ENCODE results near the gene MTHFD1L.
A peak's percentile ranks its signal among the peaks of the same experiment; 100 is the strongest.

Gene MTHFD1L

DNA sequence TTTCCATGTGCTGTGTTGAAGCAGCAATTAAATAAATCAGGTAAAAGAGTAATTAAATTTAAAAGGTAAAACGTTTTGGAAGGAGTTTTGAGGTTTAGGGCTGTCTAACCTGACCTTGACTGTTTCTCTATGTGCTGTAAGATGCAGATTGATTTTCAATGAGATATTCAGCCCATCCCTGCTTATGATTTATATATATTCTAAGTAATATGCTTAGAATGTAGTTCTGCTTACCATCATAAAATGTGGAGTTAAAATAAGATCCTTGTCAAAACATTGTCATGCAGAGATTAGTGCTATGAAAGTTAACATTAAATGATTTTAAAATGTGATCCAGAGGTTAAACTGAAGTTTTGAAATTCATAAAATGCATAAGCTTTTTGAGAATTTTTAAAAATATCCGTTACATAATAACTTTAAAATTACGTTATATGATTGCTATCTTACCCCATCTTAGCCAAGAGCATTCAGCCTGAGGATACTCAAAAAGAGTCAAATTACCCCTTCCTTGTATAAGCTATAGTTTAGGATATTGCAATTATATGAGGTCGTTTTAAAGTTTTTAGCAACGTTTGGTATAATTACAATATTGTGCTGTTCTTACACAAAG lies 122.5 kb downstream of the MTHFD1L start:
- H3K4me3 ChIP-seq (ENCODE audit: low read depth, low read length), result no peak overlapping the region
- H3K79me2 ChIP-seq (ENCODE audit: control insufficient read depth, insufficient read depth, low read length, unreplicated experiment), result no peaks in the 10 kb centered on the region
- no peak overlapping the region for H2AFZ ChIP-seq (ENCODE audit: low read length, unreplicated experiment)
- no peaks in the 10 kb centered on the region for H3K4me1 ChIP-seq (ENCODE audit: control insufficient read depth, insufficient read depth, low read length, unreplicated experiment)
- no peaks in the 10 kb centered on the region for H3K36me3 ChIP-seq (ENCODE audit: insufficient read depth, low read length)
- no peaks in the 10 kb centered on the region for H3K27me3 ChIP-seq (ENCODE audit: insufficient read depth, low read length)
- no peak overlapping the region for H3K27ac ChIP-seq (ENCODE audit: low read depth, low read length)

DNA sequence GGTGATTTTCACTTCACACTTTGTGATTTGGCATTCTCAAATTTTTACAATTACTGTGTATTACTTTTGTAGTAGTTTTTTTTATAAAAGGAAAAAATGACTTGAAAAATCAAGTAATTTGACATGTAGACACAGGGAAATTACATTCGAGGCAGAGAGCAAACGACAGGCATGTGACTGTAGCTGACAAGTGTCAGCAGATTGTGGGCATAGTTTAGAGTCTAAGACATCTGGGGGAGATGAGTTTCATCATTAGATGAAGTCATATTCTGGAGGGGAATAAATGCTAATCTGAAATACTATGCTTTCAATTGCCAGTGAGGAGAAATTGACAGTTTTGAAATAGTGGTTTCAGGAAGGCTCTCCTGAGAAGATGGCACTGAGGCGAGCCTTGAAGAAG lies 126.0 kb downstream of the MTHFD1L start:
- H3K4me3 ChIP-seq (ENCODE audit: low read depth, low read length), result no peak overlapping the region
- no peak overlapping the region for H2AFZ ChIP-seq (ENCODE audit: low read length, unreplicated experiment)
- no peak overlapping the region for H3K27ac ChIP-seq (ENCODE audit: low read depth, low read length)
- no peaks in the 10 kb centered on the region for H3K27me3 ChIP-seq (ENCODE audit: insufficient read depth, low read length)
- no peaks in the 10 kb centered on the region for H3K4me1 ChIP-seq (ENCODE audit: control insufficient read depth, insufficient read depth, low read length, unreplicated experiment)
- H3K36me3 ChIP-seq (ENCODE audit: insufficient read depth, low read length), result peaks cover 13% of the 10 kb centered on the region; the same call in 1 of the 2 replicates
- no peaks in the 10 kb centered on the region for H3K79me2 ChIP-seq (ENCODE audit: control insufficient read depth, insufficient read depth, low read length, unreplicated experiment)

DNA sequence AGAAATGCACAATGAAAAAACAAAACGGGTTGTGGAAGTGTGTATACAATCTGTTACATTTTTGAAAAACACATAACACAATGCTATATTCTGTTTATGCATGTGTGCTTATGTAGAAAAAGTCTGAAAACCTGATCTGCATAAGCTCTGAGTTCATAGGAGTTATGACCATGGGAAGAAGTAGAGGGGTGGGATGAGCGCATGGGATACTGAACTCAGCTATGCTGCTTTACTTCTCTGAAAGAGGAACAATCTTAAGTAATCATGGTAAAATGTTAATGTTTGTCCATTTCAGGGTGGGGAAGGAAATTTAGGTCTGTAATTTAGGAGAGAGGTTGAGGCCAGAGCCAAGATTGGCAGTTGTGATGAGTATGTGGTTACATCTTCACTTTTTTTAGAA lies 126.8 kb downstream of the MTHFD1L start:
- H3K36me3 ChIP-seq (ENCODE audit: insufficient read depth, low read length), result peaks cover 13% of the 10 kb centered on the region; the same call in 1 of the 2 replicates
- no peak overlapping the region for H2AFZ ChIP-seq (ENCODE audit: low read length, unreplicated experiment)
- no peak overlapping the region for H3K4me3 ChIP-seq (ENCODE audit: low read depth, low read length)
- H3K4me1 ChIP-seq (ENCODE audit: control insufficient read depth, insufficient read depth, low read length, unreplicated experiment), result no peaks in the 10 kb centered on the region
- no peak overlapping the region for H3K27ac ChIP-seq (ENCODE audit: low read depth, low read length)
- no peaks in the 10 kb centered on the region for H3K79me2 ChIP-seq (ENCODE audit: control insufficient read depth, insufficient read depth, low read length, unreplicated experiment)
- no peaks in the 10 kb centered on the region for H3K27me3 ChIP-seq (ENCODE audit: insufficient read depth, low read length)

DNA sequence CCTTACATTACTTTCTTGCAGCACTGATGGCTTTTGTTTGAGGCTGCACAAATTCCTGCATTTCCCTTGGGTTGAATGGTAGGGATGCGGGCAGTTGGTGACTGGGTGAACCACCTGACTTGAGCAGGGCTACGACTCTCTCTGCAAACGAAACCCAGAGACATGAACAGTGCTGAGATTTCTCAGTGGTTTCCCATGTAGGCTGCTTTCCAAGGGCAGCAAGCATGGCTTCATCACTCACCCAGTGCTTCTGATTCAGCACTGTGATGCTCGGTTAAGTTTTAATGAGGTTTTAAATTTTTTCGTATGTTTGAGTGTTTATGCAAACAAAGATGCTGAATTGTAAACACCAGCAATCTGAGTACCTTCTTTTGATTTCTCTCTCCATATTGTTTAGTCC lies 127.2 kb downstream of the MTHFD1L start:
- Histone ChIP-seq H3K4me1 (ENCODE audit: control insufficient read depth, insufficient read depth, low read length, unreplicated experiment) (no peaks in the 10 kb centered on the region), H3K27me3 (ENCODE audit: insufficient read depth, low read length) (no peaks in the 10 kb centered on the region), H3K36me3 (ENCODE audit: insufficient read depth, low read length) (peaks cover 13% of the 10 kb centered on the region; the same call in 1 of the 2 replicates), H2AFZ (ENCODE audit: low read length, unreplicated experiment) (no peak overlapping the region), H3K27ac (ENCODE audit: low read depth, low read length) (no peak overlapping the region), H3K4me3 (ENCODE audit: low read depth, low read length) (no peak overlapping the region), H3K79me2 (ENCODE audit: control insufficient read depth, insufficient read depth, low read length, unreplicated experiment) (no peaks in the 10 kb centered on the region)

DNA sequence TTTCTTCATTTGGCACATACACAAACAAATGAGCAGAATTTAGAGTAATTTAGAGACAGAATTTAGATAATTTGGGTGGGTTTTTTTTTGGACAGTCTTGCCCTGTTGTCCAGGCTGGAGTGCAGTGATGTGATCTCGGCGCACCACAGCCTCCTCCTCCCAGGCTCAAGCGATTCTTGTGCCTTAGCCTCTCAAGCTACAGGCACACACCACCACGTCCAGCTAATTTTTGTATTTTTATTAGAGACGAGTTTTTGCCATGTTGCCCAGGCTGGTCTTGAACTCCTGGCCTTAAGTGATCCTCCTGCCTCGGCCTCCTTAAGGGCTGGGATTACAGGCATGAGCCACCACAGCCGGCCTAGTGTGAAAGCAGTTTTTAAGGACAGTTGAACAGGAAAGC lies 127.8 kb downstream of the MTHFD1L start:
- no peaks in the 10 kb centered on the region for H3K27me3 ChIP-seq (ENCODE audit: insufficient read depth, low read length)
- H2AFZ ChIP-seq (ENCODE audit: low read length, unreplicated experiment), result no peak overlapping the region
- H3K36me3 ChIP-seq (ENCODE audit: insufficient read depth, low read length), result peaks cover 13% of the 10 kb centered on the region; the same call in 1 of the 2 replicates
- H3K79me2 ChIP-seq (ENCODE audit: control insufficient read depth, insufficient read depth, low read length, unreplicated experiment), result no peaks in the 10 kb centered on the region
- no peak overlapping the region for H3K27ac ChIP-seq (ENCODE audit: low read depth, low read length)
- H3K4me1 ChIP-seq (ENCODE audit: control insufficient read depth, insufficient read depth, low read length, unreplicated experiment), result no peaks in the 10 kb centered on the region
- H3K4me3 ChIP-seq (ENCODE audit: low read depth, low read length), result no peak overlapping the region

DNA sequence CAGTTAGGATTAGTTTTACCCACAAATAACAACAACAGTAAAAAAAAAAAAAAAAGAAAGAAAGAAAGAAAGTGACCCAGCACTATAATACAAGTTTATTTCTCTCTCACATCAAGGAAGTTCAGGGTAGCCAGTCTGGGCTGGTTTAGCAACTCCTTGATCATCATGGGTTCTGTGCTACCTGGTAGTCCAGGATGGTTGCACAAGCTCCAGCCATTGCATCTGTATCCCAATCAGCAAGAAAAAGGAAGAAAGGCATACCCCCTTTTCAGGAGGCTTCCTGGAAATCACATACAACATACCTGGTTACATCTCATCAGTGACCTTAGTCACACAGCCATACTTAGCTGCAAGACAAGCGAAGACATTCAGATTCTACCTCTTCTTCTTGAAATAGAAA lies 128.5 kb downstream of the MTHFD1L start:
- Histone ChIP-seq H3K27ac (ENCODE audit: low read depth, low read length) (no peak overlapping the region), H3K4me1 (ENCODE audit: control insufficient read depth, insufficient read depth, low read length, unreplicated experiment) (peaks cover under 1% of the 10 kb centered on the region), H3K27me3 (ENCODE audit: insufficient read depth, low read length) (no peaks in the 10 kb centered on the region), H3K79me2 (ENCODE audit: control insufficient read depth, insufficient read depth, low read length, unreplicated experiment) (no peaks in the 10 kb centered on the region), H2AFZ (ENCODE audit: low read length, unreplicated experiment) (no peak overlapping the region), H3K4me3 (ENCODE audit: low read depth, low read length) (no peak overlapping the region), H3K36me3 (ENCODE audit: insufficient read depth, low read length) (peaks cover 13% of the 10 kb centered on the region; the same call in 1 of the 2 replicates)

DNA sequence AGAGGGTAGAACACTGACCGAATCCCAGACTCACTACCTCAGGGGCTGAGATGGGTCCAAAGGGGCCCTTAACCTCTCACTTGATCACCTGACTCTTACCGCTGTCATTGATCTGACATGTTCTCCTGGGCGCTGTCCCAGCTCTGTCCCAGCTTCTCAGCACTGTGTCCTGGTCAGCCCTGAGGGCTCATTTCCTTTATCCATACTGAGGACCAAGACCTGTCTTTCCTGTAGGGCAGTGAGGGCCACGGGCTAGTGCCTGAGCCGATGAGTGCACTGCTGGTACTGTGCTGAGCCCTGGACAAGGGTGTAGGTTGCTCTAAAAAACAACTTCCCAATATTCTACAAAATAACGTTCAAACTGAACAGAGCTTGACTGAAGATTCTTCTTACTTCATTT lies 131.5 kb downstream of the MTHFD1L start:
- Histone ChIP-seq H3K36me3 (ENCODE audit: insufficient read depth, low read length) (peaks cover 16% of the 10 kb centered on the region; the same call in 1 of the 2 replicates), H3K27ac (ENCODE audit: low read depth, low read length) (no peak overlapping the region), H3K27me3 (ENCODE audit: insufficient read depth, low read length) (no peaks in the 10 kb centered on the region), H3K79me2 (ENCODE audit: control insufficient read depth, insufficient read depth, low read length, unreplicated experiment) (no peaks in the 10 kb centered on the region), H3K4me3 (ENCODE audit: low read depth, low read length) (no peak overlapping the region), H2AFZ (ENCODE audit: low read length, unreplicated experiment) (no peak overlapping the region), H3K4me1 (ENCODE audit: control insufficient read depth, insufficient read depth, low read length, unreplicated experiment) (peaks cover 20% of the 10 kb centered on the region)

DNA sequence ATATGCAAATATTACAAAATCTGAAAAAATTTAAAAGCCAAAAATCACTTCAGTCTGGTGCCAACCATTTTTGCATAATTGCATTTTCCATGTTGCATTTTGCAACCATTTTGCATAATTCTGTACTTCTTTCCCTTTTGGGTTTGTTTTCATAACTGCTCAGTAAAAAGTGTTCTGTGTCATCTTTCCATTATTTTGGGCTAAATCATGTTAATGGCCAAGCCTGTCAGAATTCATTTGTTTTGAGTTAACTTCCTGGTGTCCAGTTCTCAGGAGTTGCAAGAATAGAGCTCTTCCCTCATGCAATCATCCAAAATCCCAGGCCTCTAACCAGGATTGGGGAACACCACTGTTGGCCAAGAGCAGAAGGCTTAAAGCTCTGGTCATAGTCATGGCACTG lies 133.6 kb downstream of the MTHFD1L start:
- no peak overlapping the region for H3K4me3 ChIP-seq (ENCODE audit: low read depth, low read length)
- H3K36me3 ChIP-seq (ENCODE audit: insufficient read depth, low read length), result 0 out of 2 replicates have a peak, but pooled peaks cover 10% of the 10 kb centered on the region
- H3K27me3 ChIP-seq (ENCODE audit: insufficient read depth, low read length), result no peaks in the 10 kb centered on the region
- no peak overlapping the region for H2AFZ ChIP-seq (ENCODE audit: low read length, unreplicated experiment)
- peaks cover 26% of the 10 kb centered on the region for H3K4me1 ChIP-seq (ENCODE audit: control insufficient read depth, insufficient read depth, low read length, unreplicated experiment)
- peak overlapping the region; percentile 36 for H3K27ac ChIP-seq (ENCODE audit: low read depth, low read length)
- no peaks in the 10 kb centered on the region for H3K79me2 ChIP-seq (ENCODE audit: control insufficient read depth, insufficient read depth, low read length, unreplicated experiment)

DNA sequence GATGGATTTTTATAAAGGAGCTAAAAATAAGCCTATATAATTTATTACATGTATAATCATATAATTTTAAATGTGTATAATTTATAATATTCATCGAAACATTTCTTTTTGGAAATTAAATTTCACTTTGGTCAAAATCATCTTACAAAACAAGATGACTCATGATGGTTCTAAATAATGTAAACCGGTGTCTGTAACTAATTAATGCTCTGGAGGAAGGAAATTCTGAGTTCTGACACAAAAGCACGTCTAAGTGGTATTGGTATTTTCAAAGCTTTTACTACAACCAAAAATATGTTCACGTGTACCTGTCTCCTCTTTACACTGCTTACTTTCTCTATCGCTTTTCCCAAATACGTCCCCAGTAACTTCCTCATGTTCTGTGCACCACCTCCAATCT lies 134.1 kb downstream of the MTHFD1L start:
- H3K36me3 ChIP-seq (ENCODE audit: insufficient read depth, low read length), result 0 out of 2 replicates have a peak, but pooled peaks cover 5% of the 10 kb centered on the region
- H3K27ac ChIP-seq (ENCODE audit: low read depth, low read length), result peak overlapping the region; percentile 55
- H3K27me3 ChIP-seq (ENCODE audit: insufficient read depth, low read length), result no peaks in the 10 kb centered on the region
- no peaks in the 10 kb centered on the region for H3K79me2 ChIP-seq (ENCODE audit: control insufficient read depth, insufficient read depth, low read length, unreplicated experiment)
- no peak overlapping the region for H3K4me3 ChIP-seq (ENCODE audit: low read depth, low read length)
- H2AFZ ChIP-seq (ENCODE audit: low read length, unreplicated experiment), result no peak overlapping the region
- H3K4me1 ChIP-seq (ENCODE audit: control insufficient read depth, insufficient read depth, low read length, unreplicated experiment), result peaks cover 30% of the 10 kb centered on the region

DNA sequence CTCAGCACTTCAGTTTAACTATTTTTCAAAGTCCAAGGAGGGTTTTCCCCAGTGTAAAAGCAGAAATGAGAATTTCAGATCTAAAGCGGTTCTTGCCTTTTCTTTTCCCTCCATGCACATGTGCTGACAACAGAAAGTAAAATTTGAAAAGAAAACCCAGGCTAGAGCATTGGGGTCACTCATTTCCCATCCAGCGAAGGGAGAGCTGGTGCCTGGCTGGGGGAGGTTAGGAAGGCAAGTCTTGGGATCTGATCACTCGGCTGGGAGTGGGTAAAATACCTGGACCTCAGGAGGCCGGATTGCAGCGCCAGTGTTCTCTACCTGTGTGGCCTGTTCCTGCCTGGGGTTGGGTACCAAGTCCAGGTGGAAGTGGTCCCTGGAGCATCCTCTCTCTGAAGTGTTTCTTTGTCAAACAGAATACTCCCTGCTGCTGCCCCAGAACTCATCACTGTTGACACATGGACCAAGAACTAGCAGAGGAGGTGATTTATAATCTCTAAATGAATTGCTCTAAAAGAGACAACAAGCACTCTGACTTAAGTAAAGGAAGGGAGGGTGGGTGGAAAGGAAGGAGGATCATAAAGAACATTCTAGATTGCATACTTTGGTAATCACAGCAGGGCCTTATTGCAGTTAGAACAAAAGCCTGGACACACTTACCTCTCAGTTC lies 136.0 kb downstream of the MTHFD1L start:
- Histone ChIP-seq H3K27me3 (ENCODE audit: insufficient read depth, low read length) (no peaks in the 10 kb centered on the region), H3K79me2 (ENCODE audit: control insufficient read depth, insufficient read depth, low read length, unreplicated experiment) (no peaks in the 10 kb centered on the region), H3K36me3 (ENCODE audit: insufficient read depth, low read length) (0 out of 2 replicates have a peak, but pooled peaks cover 4% of the 10 kb centered on the region), H2AFZ (ENCODE audit: low read length, unreplicated experiment) (no peak overlapping the region), H3K27ac (ENCODE audit: low read depth, low read length) (peak overlapping the region; percentile 52), H3K4me3 (ENCODE audit: low read depth, low read length) (no peak overlapping the region), H3K4me1 (ENCODE audit: control insufficient read depth, insufficient read depth, low read length, unreplicated experiment) (peaks cover 37% of the 10 kb centered on the region)

DNA sequence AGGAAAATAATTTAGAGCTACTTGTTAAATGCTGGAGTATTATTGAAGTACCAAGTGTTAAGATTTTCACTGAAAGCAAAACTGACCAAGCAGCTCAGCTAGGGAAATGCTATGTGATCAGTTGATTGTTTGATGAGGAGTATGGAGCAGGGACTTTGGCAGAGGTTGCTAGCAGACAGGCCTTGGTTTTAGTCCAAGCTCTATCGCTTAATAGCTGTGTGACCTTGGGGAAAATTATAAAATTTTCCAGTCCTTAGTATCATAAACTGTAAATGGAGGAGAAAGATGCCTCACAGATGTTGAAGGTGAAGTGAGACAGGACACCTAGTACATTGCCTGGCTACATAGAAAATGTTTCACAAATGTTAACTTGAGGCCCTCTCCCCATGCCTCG lies 136.6 kb downstream of the MTHFD1L start:
- H3K4me3 ChIP-seq (ENCODE audit: low read depth, low read length), result no peak overlapping the region
- H3K27me3 ChIP-seq (ENCODE audit: insufficient read depth, low read length), result no peaks in the 10 kb centered on the region
- no peaks in the 10 kb centered on the region for H3K79me2 ChIP-seq (ENCODE audit: control insufficient read depth, insufficient read depth, low read length, unreplicated experiment)
- H3K36me3 ChIP-seq (ENCODE audit: insufficient read depth, low read length), result 0 out of 2 replicates have a peak, but pooled peaks cover 4% of the 10 kb centered on the region
- H2AFZ ChIP-seq (ENCODE audit: low read length, unreplicated experiment), result no peak overlapping the region
- H3K27ac ChIP-seq (ENCODE audit: low read depth, low read length), result peak overlapping the region; percentile 52
- H3K4me1 ChIP-seq (ENCODE audit: control insufficient read depth, insufficient read depth, low read length, unreplicated experiment), result peaks cover 37% of the 10 kb centered on the region

Measured in ACC112 (cell line).